GM20431 (cell line): Measurements from ENCODE around the gene PIGU.

Experiments
- in situ Hi-C: fragments of 300-500 bp; cut with MseI, MboI; formaldehyde crosslinking; loops from one replicate; pipeline ENCODE4 v1.15.0; 2020; ENCODE audit warnings: low sequenced_read_pairs; ENCODE audit not compliant: unreplicated experiment

Gene PIGU

DNA sequence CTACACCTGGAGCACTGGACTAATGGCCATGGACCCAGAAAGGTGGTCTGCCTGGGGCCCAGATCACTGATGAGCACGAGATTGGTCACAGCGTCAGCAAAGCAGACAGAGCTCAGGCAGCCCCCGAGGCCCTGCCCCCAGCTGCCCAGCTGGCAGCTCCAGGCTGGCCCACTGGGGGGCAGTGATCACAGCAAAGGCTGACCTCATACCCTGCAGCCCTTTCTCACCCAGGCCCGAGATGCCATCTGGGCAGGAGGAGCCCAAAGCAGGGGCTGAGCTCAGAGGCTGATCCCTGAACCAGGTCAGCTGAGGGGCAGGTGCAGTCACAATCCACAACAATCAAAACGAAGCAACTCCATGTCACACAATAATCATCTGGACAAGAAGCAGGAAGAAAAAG, 114.3 kb downstream of the PIGU start:
- in situ Hi-C loops: no loop called here

DNA sequence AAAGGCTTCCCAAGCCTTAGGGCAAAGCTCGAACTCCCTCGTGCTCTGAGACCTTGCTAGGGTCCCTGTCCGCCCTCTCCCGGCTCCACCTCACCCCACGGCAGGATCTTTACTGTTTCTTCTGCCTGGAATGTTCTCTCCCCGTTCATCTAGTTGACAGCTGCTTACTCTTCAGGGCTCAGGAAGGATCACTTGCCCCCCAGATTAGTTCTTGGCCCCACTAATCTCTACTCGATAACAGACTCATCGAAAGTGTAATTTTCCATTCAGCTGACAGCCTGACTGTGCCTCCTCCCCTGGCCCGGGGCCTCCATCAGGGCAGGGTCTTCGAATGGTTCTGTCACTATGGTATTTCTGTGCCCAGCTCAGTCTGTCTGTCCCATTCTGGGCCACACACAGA, 115.2 kb downstream of the PIGU start:
- in situ Hi-C loops: no loop called here

DNA sequence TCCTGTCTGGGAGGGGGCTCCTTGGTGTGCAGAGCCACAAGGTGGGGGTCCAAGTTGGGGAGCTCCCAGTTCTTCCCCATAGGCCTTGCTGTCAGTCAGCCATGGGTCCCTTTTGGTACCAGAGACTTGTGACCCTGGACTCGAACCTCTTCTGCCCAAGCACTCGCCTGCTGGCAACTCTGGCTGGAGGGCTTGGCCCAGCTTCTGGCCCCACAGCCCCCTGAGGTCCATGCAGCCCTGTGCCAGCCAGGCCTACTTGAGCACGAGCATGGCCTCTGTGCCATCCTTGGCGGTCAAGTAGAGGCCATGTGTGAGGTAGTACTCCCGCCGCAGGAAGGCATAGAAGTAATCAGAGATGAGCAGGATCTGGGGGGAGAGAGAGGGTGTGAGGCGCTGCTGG, 116.3 kb downstream of the PIGU start:
- in situ Hi-C loops: no loop called here

DNA sequence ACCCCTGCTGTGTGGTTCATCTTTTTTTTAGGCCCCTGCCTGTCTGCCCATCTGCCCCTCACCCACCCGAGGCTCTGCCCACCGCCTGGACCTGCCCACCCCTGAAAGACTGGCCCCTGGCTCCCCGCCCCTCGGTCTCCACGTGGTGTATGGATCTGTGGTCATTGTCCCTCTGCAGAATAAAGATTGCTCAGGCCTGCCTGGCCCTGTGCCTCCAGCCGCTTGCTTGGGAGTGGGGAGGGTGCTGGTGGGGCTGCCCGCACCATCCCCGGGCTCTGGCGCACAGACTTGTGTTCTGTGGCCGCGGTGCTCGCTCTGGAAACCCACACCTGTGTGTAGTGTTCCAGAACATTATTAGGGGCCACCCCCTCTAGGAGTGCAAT, 116.8 kb downstream of the PIGU start:
- in situ Hi-C loops: no loop called here

DNA sequence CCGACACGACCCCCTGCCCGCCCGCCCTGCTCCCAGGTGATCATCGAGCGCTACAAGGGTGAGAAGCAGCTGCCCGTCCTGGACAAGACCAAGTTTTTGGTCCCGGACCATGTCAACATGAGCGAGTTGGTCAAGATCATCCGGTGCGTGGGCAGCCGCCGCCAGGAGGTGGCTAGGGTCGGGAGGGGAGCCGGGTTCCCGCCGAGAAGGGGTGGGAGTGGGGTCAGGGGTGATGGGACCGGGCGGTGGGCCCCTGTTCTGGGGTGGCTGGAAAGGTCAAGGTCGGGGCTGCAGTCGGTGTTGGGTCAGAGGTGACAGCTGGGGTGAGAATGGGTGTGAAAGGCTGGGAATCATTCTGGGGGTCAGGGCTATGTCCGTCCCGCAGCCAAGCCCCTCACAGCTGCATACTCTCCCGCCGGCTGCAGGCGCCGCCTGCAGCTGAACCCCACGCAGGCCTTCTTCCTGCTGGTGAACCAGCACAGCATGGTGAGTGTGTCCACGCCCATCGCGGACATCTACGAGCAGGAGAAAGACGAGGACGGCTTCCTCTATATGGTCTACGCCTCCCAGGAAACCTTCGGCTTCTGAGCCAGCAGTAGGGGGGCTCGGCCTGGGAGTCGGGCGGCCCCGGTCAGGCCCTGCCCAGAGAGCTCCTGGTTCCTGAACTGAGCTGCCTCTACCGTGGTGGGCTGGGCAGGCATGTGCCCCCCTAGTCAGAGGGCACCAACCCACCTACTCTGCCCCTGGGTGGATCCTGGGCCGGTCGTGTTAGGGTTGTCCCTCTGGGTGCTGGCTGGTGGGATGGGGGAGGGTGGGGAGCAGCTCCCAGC, 117.4 kb downstream of the PIGU start:
- in situ Hi-C loops: no loop called here

DNA sequence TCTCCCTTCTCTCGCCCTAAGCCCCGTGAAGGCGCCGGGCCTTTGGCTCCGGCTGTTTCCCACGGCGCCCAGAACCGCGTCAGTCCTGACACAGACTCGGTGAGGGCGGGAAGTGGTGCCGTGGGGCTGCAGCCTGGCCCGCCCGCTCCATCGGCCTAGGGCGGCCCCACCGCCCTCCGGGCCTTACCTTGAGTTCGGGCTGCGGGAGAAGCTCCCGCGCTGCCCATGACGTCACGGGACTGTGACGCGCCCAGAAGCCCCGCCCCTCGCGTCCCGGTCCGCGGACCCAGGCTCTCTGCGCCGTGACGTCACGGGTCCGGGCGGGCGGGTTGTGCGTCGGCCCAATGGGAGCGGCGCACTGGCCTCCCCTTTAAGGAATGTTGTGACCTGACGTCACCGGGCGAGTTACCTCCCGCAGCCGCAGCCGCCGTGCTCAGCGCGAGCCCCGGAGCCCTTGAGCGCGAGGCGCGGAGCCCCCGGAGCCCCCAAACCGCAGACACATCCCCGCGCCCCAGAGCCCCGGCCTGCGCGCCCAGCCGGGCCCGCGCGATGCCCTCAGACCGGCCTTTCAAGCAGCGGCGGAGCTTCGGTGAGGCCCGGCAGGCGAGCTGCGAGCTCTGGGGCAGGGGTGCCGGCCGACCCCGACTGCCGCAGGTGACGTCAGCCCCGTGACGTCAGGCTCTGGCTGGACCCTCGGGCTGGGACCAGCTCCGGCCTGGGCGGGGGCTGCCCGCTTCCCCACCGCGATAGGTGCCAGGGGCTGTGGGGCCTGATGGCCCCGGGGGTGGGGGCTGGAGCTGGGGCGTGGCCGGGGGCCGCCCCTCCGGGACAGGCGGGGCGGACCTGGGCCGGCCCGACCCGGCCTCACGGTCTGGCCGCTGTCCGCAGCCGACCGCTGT, 118.3 kb downstream of the PIGU start, which contains the start of gene MAP1LC3A:
Gene MAP1LC3A, plus strand, starts transcription at position 399 of the 899 bp plus-strand sequence. Its CDS starts 151 bp downstream, at position 550.
- in situ Hi-C loops: no loop called here

DNA sequence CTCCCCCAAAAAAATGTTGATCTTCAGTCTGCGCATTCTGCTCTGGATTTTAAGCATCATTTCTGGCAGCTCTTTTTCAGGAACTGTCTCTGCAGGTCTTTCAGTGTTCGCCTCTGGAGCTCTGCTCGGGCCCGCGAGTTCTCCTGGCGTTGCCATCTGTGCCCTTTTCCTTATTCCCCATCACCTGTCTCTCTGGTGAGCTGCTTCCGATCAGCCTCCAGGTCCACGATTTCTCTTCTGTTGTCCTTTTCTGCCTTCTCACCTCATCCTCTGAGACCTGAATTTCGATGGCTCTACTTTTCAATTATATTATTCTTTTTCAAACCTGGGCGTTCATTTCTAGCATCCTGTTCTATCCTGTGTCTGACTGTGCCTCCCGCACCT, 119.0 kb downstream of the PIGU start:
- in situ Hi-C loops: no loop called here

DNA sequence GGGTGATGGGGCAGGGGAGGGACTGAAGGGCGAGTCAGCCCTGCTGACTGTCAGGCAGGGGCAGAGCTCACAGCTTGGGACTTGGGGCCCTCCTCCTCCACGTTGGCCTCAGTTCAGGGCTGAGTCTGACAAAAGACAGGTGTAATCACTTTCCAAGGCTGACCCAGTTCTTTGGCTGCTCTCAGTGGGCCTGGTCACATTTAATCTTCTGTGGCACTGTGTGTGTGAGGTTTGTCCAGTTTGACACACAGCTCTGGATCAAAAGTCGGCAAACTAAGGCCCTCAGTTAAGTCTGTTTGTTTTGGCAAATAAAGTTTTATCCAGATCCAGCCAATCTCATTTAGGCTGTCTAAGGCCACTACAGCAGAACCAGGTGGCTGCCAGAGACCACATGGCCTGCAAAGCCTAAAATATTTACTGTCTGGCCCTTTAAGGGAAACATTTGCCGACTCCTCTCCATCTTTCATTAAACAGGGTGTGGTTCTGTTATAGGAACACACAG, 123.5 kb downstream of the PIGU start:
- in situ Hi-C loops: no loop called here

DNA sequence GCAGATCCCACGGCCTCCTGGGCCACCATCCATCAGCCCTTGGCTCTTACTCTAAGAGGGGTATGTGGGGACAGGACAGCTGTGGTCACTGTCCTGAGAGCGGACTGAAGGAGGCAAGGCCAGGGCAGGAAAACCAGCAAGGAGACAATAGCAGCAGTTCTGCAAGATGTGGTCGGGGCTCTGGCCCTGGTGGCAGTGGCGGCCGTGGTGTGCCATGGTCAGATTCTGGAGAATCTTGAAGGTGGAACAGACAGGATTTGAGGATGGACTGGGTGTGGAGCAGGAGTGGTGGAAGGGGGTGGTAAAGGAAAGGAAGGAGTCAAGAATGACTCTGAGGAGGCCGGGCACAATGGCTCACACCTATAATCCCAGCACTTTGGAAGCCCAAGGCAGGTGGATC, 124.3 kb downstream of the PIGU start:
- in situ Hi-C loops: no loop called here

DNA sequence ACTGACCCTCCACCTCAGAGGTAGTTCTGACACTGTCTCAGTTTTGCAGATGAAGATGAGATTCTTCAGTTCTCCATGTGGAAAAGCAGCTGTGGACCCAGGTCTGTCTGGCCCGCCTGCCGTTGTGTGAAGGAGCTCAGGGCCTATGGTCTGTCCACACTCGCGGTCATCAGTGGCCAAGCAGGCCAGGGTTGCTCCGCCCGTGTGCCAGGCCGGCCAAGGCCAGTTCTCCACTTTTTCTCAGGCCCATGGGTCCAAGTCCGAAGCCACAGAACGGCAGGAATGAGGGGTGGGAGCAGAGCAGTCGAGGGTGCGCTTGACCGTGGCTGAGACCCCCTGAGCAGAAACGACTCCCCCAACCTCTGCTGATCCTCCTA, 127.0 kb downstream of the PIGU start:
- in situ Hi-C loops: loop anchor here (25.0 kb wide), 1 partner anchor 238 kb away; the partner anchor contains the start of gene AHCY

DNA sequence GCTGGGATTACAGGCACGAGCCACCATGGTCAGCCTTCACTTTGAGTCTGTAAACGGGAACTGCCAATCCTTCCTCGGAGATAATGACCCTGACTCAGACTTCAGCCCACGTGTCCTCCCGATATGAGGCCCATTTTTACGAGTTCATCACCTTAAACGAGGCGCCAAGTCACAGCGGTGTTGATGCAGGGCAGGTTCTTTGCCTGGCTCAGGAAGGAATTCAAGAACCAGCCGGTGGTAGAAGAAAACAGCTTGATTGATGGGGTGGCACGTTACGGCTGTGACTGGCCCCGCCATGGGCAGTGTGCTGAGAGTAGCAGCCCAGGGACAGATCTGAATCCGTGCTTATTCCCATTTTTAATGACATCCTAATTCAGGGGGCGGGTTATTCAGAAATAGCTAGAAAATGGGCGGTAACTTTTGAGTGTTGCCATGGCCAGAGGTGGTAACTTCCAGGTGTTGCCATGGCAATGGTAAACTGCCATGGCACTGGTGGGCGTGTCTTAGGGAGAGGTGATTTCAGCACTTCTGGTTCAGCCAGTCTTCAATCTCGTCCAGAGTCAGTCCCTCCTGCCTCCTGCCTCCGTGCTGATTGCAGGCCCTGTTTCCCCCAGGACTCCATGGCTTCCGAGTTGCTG, 127.5 kb downstream of the PIGU start:
- in situ Hi-C loops: loop anchor here (25.0 kb wide), 1 partner anchor 237 kb away; the partner anchor contains the start of gene AHCY

DNA sequence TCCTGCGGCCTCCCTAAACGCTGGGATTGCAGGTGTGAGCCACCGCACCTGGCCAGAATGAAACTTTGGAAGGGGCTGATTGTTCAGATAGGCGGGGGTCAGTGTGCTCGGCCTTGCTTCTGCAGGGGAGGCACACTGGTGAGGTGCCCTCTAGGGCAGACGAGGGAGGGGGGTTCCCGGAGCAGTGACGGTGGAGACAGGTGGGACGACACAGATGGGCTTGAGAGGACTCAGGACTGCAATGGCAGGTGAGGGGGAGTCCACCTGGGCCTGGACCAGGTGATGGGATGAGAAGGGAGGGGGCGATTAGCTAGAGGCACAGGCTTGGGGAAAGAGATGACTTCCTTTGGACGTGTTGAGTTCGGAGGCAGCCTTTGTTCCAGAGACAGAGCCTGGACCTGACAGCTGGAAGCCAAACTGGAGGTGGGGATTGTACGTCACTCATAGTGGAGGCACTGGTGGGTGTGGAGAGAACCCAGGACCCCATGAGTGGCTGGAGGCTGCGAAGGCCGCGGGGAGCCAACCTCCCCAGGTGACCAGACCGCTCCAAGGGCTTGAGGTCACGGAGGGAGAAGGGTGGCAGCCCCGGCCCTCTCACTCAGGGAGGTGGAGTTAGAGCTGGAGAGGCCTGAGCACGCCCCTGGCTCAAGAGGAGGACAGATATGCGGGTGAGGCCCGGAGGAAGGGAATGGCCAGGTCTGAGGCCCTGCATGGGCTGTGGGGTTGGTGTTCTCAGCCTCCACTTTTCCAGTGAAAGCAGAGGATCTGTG, 128.9 kb downstream of the PIGU start:
- in situ Hi-C loops: loop anchor here (25.0 kb wide), 1 partner anchor 236 kb away; the partner anchor contains the start of gene AHCY

DNA sequence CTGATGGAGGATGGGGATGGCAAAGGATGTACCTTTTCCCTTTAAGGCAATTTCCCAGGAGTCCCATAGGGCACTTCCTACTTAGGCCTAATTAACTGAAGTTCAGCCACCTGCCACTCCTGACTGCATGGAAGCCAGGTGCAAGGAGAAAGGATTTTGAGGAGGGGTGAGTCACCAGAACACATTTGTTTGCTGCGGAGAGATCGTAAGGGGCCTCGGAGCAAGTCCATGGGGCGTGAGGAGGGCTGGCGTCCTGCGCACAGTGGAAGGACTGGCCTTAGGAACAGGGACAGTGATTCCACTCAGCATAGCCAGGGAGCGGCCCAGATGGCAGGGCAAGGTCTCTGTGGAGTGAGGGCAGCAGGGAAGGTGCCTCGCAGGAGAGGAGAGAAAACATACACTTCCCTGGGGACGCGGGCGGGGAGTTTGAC, 130.1 kb downstream of the PIGU start:
- in situ Hi-C loops: loop anchor here (25.0 kb wide), 1 partner anchor 234 kb away; the partner anchor contains the start of gene AHCY

DNA sequence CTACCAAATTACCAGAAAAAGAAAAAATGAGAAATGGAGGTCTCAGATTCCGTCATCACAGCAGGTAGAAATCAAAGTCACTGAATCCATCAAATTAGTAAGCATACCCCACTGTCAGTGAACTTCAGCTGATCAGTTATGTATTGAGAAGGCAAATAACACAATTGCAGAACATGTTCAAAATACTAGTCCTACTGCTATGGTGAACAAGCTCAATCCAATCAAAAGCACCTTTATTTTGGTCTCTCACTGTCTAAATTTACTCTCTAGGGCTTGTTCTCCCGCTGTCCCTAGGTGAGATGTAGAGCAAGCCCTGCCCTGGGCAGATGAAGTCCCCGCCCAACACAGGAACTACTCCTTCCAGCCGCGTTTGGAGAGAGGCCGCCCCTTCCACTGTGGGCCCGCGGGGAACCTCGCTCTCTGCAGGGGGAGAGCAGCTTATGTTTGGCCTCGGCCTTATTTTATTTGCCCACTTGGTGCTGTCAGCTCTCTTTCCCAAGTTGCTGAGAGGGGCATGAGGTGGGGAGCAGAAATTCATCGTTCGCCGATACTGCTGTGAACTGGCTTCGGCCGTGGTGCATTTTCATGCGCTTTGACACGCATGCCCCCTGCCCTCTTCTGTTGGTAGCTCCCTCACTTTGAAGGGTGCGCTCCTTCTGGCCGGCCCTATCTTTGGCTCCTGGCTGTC, 132.6 kb downstream of the PIGU start:
- in situ Hi-C loops: loop anchor here (25.0 kb wide), 1 partner anchor 232 kb away; the partner anchor contains the start of gene AHCY

DNA sequence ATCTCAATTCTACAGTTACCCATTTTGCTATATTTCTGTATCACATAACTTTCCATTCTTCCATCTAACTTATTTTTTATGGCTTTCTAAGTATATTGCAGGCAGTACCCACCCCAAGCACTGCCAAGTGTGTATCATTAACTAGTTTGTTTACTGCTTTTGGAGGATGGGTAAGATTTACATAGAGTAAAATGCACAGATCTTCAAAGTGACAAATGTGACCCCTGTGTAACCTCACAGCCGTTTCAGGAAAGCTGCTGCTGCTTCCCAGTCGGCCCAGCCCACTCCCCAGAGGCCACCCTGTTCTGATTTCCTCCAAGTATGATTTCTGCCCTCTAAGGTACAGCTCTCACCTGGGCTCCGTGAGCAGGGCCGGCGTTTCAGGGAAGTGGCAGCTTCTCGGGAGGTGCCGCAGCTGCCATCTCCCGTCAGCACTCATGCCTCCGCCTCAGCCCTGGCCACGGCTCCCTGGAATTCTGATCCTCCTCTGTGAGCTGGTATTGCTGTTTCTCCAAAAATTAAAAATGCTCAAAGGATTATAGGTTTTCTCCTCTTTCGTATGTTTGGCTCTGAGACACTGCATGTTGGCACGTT, 133.3 kb downstream of the PIGU start:
- in situ Hi-C loops: loop anchor here (25.0 kb wide), 1 partner anchor 231 kb away; the partner anchor contains the start of gene AHCY

DNA sequence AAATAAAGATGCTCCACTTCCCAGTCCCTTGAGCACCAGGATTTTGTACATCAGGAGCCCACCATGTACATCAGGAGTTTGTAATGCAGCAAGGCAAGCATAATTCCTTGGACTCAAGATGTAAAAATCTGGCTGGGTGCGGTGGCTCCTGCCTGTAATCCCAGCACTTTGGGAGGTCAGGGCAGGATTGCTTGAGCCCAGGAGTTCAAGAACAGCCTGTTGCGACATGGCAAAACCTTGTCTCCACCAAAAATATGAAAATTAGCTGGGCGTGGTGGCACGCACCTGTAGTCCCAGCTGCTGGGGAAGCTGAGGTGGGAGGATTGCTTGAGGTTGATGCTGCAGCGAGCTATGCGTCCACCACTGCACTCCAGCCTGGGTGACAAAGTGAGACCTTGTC, 134.5 kb downstream of the PIGU start:
- in situ Hi-C loops: loop anchor here (25.0 kb wide), 1 partner anchor 230 kb away; the partner anchor contains the start of gene AHCY

DNA sequence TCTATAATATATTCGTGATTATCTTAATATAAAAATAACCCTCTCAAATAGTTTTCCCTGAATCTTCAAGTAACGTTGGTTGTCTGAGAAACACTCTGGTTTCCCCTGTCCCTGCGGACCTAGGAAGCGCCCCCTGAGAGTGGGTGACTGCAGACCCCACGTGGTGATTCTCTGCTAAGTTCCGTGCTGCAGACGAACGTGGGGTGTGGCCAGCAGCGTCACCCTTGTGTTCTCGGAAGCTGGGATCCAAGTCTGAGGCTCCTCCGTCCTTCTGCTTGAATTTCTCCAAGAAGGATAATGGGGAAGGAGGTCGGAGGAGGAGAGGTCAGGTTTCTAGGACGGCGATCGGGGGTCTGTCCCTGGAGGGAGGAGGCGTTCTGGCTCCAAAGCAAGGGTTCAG, 135.0 kb downstream of the PIGU start:
- in situ Hi-C loops: loop anchor here (25.0 kb wide), 1 partner anchor 230 kb away; the partner anchor contains the start of gene AHCY

DNA sequence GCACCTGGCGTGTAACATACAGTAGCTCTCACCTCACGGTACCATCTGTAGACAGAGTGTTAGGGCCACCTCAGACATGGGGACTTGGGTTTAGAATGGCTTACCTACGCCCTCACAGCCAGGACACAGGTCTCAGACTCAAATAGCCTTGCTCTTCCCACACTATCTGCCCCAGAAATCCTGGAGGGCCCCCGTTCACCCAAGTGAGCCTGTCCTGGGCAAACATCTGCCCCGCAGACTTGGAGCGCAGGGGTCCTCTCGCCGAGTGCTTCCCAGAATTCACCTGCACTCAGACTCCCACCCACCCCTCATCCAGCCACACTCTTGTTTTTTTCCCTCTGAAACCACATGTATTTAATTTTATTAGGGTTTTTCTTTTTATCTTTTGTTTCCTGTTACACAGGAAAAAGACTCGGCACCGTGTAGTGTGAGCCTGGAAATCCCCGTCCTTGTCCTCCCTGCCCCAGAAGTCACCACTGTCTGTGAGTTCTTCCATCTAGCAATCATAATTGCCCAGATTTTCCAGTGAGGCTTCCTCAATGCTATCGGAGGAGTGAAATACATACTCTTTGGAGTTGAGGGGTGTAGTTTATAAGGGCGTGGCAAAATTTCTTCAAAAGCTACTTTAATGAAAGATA, 135.5 kb downstream of the PIGU start:
- in situ Hi-C loops: loop anchor here (25.0 kb wide), 1 partner anchor 229 kb away; the partner anchor contains the start of gene AHCY
